ENCODE results near the gene S100A6.

The S100A6 gene

GRCh38 chr1:153544453-153545066, 8.8 kb upstream of the S100A6 start:
- DNase-seq = peak; percentile 29

GRCh38 chr1:153543736-153544135, 7.9 kb upstream of the S100A6 start:
- no peak for DNase-seq

GRCh38 chr1:153542956-153543711, 7.3 kb upstream of the S100A6 start:
- no peak for DNase-seq

GRCh38 chr1:153541641-153542590, 6.1 kb upstream of the S100A6 start:
- no peak for DNase-seq

GRCh38 chr1:153540394-153541361, 4.9 kb upstream of the S100A6 start, which contains the start of gene S100A5:
Gene S100A5 (minus strand): TSS chr1:153540934. CDS start chr1:153540191, 743 bp downstream.
- DNase-seq = peak; percentile 61

GRCh38 chr1:153539395-153540093, 3.8 kb upstream of the S100A6 start:
- DNase-seq = no peak

- DNase-seq = no peak
These were observed 2.6 kb upstream of the S100A6 start for GRCh38 chr1:153538315-153538821.

GRCh38 chr1:153537376-153537730, 1.6 kb upstream of the S100A6 start:
- no peak for DNase-seq

GRCh38 chr1:153536671-153537375, 1.0 kb upstream of the S100A6 start:
- no peak for DNase-seq

- DNase-seq = peak; percentile 85
These were observed 350 bp upstream of the S100A6 start for GRCh38 chr1:153536012-153536670.

- DNase-seq = no peak
These were observed 908 bp downstream of the S100A6 start for GRCh38 chr1:153534925-153535241.

- no peak for DNase-seq
These were observed 1.4 kb downstream of the S100A6 start for GRCh38 chr1:153534226-153534924.

- DNase-seq = no peak
These were observed 2.0 kb downstream of the S100A6 start for GRCh38 chr1:153533689-153534201.

GRCh38 chr1:153532769-153533599, 2.8 kb downstream of the S100A6 start:
- DNase-seq = peak; percentile 88

- DNase-seq = peak; percentile 51
These were observed 3.6 kb downstream of the S100A6 start for GRCh38 chr1:153532181-153532580.

GRCh38 chr1:153531638-153532037, 4.2 kb downstream of the S100A6 start:
- no peak for DNase-seq

GRCh38 chr1:153527683-153528040, 8.1 kb downstream of the S100A6 start:
- no peak for DNase-seq

- no peak for DNase-seq
These were observed 8.6 kb downstream of the S100A6 start for GRCh38 chr1:153527023-153527682.
